Epidermal melanocyte (primary cell): ENCODE results near the gene RFTN2.
"Not testable (repeated sequence)": the region's sequence is repeated elsewhere in the genome, so short reads cannot be mapped to it uniquely, and the experiment has no call there.

Experiments used
- DNase-seq: peaks from one replicate; pipeline ENCODE4 v3.0.0; 2011; ENCODE audit warnings: low spot score; ENCODE audit not compliant: insufficient read length

Gene RFTN2

DNA sequence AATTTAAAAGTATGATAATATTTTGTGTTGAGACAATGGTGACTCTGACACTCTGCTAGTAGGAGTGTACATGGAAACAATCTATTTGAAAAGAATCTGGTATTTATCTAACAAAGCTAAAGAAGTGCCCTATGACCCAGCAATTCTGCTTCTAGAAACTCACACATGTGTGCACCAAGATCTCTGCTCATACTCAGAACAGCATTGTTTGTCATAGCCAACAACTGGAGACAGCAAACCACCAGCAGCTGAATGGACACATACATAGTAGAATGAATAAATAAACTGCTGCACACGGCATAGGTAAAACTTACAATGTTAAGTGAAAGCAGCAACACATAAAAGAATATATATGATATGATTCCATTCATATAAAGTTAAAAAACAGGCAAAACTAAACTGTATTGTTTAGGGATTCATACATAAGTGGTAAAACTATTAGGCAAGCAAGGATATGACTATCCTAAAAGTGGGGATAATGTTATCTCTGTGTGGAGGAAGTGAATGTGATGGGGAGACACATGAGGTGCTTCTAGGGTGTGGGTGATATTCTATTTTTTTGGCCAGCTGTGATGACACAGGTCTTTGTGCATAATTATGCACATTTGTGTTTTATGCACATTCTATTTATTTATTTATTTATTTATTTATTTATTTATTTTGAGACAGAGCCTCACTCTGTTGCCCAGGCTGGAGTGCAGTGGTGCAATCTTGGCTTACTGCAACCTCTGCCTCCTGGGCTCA, 71.1 kb downstream of the RFTN2 start:
- no peak for DNase-seq

DNA sequence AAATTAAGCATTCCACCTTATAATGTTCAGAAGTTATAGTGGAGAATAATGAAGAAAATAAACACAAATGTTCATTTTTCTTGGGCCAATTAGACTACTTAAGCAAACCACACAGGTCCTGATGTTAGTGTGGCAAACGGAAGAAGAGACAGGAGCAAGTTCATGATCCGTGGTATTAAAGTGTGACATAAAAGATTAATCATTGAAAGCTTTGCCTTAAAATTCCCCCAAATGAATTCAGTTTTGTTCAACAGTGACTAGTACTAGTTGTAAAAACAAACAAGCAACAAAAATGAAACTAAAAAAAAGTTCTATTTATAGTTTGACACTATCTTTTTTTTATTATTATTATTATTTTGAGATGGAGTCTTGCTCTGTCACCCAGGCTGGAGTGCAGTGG, 73.7 kb downstream of the RFTN2 start:
- no peak for DNase-seq

DNA sequence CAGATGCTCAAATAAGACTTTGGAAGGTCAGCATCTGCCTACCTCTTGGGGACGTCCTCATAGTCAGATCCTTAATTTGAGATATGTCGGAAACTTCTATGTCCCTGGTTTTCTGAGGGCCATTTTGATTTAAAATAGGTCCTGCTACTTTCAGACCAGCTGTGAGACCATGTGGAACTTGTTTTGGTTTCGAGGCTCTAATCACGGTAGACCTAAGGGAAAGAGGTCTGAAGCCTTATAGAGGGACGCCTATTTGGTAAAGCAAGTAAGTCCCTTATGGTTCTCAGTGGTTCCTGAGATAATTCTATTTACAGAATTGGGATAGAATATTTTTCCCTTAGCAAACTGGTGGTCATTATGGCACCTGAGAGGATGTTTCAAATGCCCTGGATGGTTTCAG, 75.1 kb downstream of the RFTN2 start:
- DNase-seq: no peak

DNA sequence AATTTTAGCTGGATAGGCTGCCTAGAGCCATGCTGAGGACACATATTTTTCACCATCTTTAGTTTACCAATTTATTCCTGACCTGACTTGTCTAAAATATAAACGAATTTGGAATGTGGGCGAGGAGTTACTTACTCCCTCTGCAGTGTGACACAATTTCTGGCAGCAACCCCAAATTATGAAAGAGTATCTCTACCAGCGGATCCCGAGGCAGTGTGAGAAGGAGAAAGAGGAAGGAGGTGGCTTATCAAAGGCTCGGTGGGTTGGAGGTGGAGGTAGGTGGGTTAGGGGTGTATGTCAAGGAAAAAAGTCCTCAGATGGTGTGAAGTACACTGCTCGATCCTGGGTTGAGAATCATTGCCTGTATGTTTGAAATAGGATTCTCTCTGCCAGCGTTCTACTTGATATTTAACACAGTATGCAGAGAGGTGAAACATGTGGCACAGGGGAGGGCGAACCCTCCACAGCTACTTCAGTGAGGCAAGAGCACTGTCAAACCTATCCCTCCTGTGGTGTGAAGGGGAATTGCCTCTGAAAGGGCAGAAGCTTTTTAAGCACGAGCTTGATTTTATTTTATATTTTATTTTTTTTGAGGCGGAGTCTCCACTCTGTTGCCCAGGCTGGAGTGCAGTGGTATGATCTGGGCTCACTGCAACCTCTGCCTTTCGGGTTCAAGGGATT, 76.0 kb downstream of the RFTN2 start:
- DNase-seq: no peak

DNA sequence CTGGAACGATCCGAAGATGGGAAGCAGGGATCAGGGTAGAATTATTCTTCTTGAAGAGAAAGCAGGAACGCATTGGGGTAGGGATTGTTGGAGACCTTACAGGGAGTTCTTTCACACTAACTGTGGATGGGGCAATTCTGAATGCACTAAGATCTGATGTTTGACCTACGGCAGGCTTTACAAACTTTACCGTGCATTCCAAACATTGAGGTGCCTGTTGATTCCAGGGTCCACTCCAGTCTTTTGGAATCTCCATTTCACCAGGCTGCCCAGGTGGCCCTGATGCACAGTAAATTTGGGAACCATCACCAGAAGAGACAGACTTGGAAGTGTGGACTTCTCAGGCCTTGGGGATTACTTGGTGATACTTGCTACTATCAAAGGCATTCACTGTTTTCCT, 76.9 kb downstream of the RFTN2 start:
- no peak for DNase-seq

DNA sequence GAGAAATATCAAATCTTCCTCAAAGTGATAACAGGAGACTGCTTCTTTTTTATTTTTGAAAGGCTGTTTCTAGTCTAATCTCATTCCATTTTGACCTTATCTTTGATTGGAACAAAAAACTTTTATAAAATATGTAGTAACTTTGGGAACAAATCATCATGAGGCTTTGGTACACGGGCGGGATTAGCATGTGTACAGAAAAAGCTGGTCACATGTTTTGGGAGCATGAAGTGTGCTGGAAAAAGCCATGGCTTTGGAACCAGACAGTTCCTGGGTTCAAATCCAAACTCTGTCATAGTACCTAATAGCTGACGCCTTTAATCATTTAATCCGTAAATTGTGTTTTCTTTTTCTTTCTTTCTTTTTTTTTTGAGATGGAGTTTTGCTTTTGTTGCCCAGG, 78.2 kb downstream of the RFTN2 start:
- no peak for DNase-seq

DNA sequence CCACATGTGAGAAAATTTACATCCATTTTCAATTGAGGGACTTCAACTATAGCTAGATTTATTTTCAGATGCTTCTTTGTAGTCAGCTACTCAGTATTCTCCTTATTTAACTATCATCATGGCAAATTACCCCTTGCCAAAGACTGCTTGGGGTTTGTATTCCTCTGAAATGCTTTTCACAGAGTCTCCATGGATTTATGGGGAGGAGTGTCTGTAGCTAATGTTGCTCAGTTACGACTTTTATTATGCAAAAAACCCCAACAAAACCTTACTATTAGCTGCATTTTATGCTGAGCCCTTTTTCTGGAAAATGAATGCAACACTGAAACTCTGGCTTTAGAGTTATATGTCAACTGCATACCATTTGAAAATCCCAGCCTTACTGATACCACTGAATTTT, 78.6 kb downstream of the RFTN2 start:
- no peak for DNase-seq

DNA sequence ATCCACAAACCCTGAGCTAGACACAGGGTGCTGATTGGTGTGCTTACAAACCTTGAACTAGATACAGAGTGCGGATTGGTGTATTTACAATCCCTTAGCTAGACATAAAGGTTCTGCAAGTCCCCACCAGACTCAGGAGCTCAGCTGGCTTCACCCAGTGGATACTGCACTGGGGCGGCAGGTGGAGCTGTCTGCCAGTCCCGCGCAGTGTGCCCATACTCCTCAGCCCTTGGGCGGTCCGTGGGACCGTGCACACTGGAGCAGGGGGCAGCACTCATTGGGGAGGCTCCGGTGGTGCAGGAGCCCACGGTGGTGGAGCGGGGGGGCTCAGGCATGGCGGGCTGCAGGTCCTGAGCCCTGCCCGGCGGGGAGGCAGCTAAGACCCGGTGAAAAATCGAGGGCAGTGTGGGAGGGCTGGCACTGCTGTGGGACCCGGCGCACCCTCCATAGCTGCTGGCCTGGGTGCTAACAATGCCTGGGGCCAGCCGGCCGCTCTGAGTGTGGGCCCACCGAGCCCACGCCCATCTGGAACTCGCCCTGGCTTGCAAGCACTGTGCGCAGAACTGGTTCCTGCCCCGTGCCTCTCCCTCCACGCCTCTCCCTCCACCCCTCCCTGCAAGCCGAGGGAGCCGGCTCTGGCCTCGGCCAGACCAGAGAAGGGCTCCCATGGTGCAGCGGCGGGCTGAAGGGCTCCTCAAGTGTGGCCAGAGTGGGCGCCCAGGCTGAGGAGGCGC, 83.9 kb downstream of the RFTN2 start:
- DNase-seq: no peak

DNA sequence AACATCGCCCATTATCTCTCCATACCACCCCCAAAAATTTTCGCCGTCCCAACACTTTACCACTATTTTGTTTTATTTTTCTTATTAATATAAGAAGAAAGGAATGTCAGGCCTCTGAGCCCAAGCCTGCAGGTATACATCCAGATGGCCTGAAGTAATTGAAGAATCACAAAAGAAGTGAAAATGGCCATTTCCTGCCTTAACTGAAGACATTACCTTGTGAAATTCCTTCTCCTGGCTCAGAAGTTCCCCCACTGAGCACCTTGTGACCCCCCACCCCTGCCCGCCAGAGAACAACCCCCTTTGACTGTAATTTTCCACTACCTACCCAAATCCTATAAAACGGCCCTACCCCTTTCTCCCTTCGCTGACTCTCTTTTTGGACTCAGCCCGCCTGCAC, 88.1 kb downstream of the RFTN2 start:
- DNase-seq: not testable (repeated sequence)

DNA sequence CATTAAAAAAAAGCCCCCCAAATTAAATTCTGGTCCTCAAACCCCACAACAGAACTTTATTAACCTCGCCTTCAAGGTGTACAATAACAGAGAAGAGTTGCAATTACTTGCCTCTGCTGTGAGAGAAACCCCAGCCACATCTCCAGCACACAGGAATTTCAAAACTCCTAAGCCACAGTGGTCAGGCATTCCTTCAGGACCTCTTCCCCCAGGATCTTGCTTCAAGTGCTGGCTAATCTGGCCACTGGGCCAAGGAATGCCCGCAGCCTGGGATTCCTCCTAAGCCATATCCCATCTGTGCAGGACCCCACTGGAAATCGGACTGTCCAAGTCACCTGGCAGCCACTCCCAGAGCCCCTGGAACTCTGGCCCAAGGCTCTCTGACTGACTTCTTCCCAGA, 95.2 kb downstream of the RFTN2 start:
- not testable (repeated sequence) for DNase-seq

DNA sequence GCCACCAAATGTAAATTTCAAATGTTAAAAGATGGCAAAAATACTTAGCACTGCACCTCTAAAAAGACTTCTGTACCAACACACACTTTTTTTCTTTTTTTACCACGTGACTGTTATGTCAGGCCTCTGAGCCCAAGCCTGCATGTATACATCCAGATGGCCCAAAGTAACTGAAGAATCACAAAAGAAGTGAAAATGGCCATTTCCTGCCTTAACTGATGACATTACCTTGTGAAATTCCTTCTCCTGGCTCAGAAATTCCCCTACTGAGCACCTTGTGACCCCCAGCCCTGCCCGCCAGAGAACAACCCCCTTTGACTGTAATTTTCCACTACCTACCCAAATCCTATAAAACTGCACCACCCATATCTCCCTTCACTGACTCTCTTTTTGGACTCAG, 97.1 kb downstream of the RFTN2 start:
- not testable (repeated sequence) for DNase-seq

DNA sequence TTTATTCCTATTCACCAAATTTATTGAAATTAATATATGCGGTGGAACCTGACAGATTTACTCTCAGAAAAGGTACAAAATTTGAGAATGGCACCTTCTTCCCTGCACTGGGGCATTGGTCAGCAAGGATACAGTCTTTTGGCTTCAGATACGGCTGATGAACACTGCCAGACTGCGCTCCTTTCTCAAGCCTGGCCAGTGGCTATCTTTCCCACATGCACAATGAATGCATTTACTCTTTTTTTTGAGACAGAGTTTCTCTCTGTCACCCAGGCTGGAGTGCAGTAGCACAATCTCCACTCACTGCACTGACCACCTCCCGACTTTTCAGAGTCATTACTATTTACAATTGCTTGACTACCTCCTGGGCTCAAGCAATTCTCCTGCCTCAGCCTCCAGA, 97.9 kb downstream of the RFTN2 start:
- no peak for DNase-seq

DNA sequence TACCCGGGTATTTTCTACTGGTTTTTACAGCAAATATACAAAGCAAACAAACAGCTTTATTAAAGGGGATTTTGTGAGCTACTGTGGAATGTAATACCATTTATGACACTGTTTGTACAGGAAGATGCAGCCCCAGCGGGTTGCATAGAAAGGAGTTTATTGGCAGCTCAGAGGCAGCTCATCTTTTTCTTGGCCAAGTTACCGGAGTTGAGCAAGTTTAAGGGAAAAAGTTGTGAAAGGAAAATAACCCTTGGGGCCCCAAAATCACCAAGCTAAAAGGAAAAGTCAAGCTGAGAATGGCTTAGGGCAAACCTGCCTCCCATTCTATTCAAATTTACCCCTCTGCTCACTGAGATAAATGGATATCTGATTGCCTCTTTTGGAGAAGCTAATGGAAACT, 98.8 kb downstream of the RFTN2 start:
- DNase-seq: no peak

DNA sequence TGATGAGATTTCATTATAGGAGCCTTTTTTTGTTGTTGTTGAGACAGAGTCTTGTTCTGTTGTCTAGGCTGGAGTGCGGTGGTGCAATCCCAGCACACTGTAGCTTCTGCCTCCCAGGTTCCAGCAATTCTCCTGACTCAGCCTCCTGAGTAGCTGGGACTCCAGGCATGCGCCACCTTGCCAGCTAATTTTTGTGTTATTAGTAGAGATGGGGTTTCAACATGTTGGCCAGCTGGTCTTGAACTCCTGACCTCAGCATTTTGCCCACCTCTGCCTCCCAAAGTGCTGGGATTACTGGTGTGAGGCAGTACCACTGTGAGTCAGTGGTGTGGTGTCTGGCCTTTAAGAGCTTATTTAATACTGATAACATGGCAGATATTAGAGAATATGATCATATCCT, 99.4 kb downstream of the RFTN2 start:
- DNase-seq: no peak

DNA sequence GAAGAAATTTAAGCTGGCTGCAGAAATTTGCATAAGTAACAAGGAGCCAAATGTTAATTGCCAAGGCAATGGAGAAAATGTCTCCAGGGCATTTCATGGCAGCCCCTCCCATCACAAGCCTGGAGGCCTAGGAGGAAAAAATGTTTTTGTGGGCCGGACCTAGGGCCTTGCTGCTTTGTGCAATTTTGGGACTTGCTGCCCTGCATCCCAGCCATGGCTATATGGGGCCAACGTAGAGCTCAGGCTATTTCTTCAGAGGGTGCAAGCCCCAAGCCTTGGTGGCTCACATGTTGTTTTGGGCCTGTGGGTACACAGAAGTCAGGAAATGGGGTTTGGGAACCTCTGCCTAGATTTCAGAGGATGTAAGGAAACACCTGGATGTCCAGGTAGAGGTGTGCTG, 101.8 kb downstream of the RFTN2 start:
- no peak for DNase-seq

DNA sequence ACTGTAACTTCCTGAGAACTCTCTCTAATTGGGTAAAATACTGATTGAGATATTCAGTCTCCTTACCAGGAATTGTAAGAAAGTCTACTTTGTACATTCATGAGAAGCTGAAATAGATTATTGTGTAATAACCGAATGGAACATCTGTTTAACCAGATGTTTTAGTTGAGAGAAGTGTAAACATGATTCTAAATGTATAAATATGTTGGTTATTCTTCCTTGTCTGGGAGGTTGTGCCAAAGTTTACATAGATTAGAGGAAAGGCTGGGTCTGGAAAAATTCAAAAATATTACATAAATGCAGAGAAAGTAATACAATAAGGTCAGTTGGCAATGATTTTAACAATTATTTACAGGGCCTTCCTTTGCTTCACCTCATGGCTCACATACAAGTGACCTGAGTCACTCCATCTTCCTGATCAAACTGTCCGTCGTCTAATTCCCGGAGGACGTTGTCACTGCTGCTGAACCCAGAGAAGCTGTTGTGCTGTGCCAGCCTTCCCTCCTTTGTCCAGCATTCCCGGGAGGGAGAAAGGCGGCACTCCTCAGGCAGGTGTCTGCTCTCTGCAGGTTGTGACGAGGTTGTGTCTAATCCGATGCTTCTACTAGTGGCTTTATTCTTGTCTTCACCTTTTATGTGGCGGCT, 103.6 kb downstream of the RFTN2 start:
- DNase-seq: peak; percentile 22

DNA sequence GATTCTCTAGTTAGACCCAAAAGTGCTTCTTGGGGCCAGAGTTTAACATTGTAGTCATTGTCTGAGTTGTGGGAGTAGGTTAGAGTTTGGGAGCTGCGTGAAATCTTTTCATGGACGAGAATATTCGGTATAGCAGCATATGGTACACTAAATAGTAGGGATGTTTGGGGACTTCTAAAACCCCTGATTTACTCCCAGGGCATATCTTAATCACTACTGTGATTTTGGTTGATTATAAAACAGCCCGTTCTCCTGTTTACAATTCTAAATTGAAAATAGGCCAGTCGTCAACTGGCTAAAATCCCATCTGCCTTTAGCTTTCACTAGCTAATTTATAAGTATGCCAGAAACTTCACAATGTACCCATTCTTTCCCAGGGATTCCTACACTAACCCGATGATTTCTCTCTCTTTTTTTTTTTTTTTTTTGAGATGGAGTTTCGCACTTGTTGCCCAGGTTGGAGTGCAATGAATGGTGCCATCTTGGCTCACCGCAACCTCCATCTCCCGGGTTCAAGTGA, 115.2 kb downstream of the RFTN2 start:
- DNase-seq: no peak

DNA sequence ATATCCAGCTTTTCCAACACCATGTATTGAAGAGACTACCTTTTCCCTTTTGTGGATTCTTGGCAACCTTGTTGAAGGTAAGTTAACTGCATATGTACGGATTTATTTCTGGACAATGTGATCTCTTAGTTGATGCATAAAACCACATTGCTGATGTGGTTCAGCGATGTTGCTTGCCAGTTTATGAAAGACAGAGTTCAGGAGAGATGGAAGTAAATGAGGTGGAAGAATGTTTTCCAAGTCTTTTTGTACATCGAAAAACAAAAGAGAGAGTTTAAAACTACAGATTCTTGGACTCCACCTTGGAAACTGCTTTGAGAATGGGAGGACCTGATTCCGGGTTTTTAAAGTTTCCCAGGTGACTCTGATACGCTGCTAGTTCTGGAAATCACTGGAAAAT, 115.7 kb downstream of the RFTN2 start:
- DNase-seq: no peak

DNA sequence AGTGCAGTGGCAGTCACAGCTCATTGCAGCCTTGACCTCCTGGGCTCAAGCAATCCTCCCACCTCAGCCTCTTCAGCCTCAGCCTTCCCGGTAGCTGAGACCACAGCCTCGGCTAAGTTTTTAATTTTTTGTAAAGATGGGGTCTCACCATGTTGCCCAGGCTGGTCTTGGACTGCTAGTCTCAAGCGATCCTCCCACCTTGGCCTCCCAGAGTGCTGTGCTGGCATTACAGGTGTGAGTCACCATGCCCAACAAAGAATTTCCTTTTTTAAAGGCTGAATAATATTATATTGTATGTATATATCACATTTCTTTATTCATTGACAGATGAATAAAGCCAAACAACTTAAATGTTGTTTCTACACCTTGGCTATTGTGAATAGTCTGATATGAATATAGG, 117.0 kb downstream of the RFTN2 start:
- no peak for DNase-seq

DNA sequence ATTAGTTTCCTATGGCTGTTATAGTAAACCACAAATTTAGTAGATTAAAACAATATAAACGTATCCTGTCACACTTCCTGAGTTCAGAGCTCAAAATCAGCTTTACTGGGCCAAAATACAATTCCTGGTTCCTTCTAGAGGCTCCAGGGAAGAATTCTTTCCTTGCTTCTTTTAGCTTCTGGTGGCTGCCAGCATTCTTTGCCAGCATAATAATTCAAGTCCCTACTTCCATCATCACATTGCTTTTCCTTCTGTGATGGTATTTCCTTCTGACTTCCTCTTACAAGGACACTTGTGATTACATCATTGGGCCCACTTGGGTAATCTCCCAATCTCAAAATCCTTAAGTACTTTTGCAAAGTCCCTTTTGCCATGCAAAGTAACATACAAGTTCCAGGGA, 118.9 kb downstream of the RFTN2 start:
- no peak for DNase-seq

DNA sequence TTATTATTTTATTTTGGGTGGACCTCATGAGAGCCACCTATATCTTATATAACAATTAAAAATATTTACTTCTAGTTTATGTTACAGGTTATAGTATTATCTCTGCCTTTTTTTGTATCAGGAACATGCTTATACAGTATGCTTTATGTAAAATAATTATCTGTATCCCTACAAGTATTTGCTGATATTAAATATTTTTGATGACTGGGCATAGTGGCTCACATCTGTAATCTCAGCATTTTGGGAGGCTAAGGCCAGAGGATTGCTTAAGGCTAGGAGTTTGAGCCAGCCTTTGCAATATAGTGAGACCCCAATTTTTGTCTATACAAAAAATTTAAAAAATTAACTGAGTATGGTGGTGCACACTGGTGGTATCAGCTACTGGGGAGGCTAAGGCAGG, 119.9 kb downstream of the RFTN2 start:
- no peak for DNase-seq

DNA sequence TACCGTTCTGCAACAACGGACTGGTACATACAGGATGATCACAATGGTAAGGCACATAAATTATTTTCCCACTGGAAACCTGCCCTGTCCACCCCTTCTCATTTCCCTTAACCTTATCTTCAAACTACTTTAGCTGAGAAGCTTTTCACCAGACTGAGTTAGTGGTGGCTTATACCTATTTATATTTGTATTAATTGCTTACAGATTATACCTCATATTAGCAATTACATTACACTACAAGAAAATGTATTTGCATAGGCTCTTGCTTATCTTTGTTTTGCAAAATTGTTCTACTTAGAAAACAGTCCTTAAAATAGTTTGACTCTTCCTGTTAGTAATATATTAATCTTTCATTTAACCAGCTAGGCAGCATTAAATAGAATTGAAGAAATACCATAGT, 124.1 kb downstream of the RFTN2 start:
- DNase-seq: not testable (repeated sequence)
